ENCODE data around the gene PIGS.
"Not testable (repeated sequence)": the region's sequence is repeated elsewhere in the genome, so short reads cannot be mapped to it uniquely, and the experiment has no call there.

The PIGS gene

DNA sequence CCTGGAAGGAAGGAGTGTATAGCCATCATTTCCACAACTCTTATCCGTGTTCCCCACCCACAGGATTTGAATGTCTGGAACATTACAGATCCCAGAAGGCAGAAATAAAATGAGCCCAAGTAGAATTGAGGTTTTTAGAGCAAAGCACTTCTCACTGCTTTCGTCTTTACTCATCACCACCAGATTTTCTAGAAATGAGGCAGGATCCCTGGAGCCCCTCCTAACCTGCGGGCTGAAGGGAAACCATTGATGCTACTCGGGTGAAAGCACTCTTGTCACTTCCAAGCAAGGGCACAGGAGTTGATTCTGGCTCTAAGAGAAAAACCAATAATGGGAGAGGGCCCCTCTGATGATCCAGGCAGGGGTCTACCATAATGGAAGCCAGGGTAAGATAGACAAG lies 8.2 kb upstream of the PIGS start:
- TF ChIP-seq, protein P1, sequence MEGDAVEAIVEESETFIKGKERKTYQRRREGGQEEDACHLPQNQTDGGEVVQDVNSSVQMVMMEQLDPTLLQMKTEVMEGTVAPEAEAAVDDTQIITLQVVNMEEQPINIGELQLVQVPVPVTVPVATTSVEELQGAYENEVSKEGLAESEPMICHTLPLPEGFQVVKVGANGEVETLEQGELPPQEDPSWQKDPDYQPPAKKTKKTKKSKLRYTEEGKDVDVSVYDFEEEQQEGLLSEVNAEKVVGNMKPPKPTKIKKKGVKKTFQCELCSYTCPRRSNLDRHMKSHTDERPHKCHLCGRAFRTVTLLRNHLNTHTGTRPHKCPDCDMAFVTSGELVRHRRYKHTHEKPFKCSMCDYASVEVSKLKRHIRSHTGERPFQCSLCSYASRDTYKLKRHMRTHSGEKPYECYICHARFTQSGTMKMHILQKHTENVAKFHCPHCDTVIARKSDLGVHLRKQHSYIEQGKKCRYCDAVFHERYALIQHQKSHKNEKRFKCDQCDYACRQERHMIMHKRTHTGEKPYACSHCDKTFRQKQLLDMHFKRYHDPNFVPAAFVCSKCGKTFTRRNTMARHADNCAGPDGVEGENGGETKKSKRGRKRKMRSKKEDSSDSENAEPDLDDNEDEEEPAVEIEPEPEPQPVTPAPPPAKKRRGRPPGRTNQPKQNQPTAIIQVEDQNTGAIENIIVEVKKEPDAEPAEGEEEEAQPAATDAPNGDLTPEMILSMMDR (IDR thresholded peaks at IDR 0.05; ENCODE audit: low read depth, low read length, missing control alignments) = no peak
- no peak overlapping the region for H3K4me3 ChIP-seq (replicated peaks; ENCODE audit: low read depth, low read length)
- no peak for DNase-seq (ENCODE audit: extremely low read depth, low read depth)

DNA sequence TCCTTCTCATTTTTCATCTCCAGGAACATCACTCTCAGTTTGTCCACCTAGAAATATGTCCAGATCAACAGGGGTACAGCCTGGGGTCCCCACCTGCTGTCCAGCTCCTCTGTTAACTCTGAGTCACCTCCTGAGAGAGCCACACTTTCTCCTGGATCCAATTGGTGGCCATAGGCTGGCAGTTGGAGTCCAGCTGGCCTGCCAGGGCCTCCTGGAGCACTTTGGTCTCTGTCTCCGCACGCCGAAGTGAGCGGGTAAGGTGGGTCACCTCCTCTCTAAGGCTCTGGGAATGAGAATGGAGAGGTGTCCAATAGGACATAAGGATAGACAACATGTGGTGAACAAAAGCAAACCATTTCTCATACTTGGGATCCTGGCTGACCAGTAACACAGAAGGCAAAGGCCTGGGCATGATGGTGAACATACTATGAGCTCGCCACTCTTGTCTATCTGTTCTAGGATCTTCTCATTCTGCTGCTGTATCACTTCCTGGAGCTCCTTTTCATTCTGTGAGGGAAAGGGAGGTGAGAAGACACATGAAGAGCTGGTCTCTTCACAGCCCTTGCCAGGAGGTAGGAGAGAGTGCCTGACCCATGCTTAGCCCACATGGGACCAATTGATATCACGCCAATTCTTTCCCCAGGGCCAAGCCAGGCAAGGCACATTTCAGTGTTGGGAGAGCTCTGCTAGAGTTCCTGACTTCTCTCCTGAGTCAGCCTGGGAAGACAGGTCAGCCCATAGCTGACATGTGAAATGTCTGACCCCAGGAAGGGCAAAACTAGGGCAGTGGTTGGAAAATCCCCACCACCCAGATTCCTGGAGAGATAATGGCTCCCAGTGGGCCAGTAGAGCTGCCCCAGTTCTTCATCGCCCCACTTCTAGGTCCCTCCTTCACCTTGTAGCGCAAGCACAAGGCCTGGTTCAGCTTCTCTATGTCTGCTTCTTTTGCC lies 7.2 kb upstream of the PIGS start:
- no peak overlapping the region for H3K4me3 ChIP-seq (replicated peaks; ENCODE audit: low read depth, low read length)
- DNase-seq (ENCODE audit: extremely low read depth, low read depth) = no peak
- TF ChIP-seq, protein P1 (IDR thresholded peaks at IDR 0.05; ENCODE audit: low read depth, low read length, missing control alignments) = no peak

DNA sequence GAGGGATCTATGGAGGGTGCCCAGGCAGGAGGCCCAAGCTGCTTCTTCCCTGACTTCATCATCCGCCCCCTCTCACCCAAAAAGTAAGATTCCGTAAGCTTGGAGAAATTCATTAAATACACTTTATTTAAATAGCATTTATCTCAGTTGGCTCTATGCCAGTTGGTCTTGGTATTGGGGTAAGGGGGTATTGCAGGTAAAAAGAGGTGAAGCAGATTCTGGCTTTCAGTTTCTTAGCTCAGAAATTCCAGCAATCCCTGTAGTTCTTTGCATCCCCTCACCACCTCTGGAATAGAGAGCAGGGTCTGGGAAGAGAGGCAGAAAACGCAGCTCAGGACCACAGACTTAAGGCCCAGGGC lies 6.1 kb upstream of the PIGS start:
- TF ChIP-seq, protein P1 (IDR thresholded peaks at IDR 0.05; ENCODE audit: low read depth, low read length, missing control alignments) = no peak
- no peak for DNase-seq (ENCODE audit: extremely low read depth, low read depth)
- no peak overlapping the region for H3K4me3 ChIP-seq (replicated peaks; ENCODE audit: low read depth, low read length)

DNA sequence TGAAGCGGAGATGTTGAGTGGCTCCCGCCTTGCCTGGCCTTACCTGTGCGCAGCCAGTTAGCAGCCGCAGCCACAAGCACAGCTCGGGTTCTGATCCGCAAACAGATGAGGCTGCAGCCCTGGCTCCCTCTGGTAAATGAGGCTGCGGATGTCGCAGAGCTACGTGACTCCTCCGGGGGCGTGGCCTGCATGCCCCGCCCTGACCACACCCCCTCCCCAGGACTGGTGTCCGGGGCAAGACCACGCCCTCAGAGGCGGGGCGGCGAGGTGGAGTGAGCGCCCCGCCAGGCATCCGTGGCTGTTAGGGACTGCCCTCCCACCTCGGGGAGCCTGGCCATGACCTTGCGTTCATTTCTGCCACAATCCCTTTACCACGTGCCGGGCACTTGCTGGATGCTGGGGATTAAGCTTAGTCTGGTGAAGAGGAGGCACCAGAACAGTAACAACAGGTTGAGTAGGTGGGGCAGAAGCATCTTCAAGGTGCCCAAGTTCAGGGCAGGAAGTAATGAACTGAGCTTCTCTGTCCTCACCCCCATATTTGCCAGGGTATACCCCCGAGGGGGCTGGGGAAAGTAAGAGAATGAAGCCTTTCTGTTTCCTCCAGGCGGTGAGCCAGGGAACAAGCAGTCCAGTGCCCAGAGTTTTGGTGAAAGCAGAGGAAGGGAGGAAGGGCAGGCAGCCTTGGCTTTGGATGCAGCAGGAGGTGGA lies 5.6 kb upstream of the PIGS start, which contains the start of gene ALDOC:
TSS of gene ALDOC (minus strand) at position 138 of the 708 bp plus-strand sequence. CDS start 1,363 bp downstream, outside the sequence.
- no peak within 1 kb of the TSS for H3K4me3 ChIP-seq (replicated peaks; ENCODE audit: low read depth, low read length)
- TF ChIP-seq, protein P1 (IDR thresholded peaks at IDR 0.05; ENCODE audit: low read depth, low read length, missing control alignments) = no peak
- peak; percentile 72 for DNase-seq (ENCODE audit: extremely low read depth, low read depth)

DNA sequence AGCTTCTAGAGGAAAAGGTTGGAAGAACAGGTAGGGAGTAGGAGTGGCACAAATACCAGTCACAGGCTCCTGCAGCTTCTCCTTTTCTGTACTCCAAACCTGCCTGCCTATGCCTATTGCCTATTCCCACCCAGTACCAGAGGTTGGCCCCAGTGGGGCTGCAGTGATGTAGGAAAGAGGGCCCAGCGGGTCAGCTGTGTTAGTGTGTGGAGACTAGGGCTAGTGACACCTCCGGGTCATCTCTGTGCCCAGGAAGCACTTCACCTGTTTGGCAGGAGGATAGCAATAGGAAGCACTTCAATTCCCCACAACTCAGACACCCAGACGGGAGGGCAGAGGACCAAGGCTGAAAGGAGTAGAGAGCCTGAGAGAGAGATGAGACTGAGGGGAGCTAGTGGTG lies 4.7 kb upstream of the PIGS start:
- not testable (repeated sequence) for H3K4me3 ChIP-seq (replicated peaks; ENCODE audit: low read depth, low read length); DNase-seq (ENCODE audit: extremely low read depth, low read depth)

DNA sequence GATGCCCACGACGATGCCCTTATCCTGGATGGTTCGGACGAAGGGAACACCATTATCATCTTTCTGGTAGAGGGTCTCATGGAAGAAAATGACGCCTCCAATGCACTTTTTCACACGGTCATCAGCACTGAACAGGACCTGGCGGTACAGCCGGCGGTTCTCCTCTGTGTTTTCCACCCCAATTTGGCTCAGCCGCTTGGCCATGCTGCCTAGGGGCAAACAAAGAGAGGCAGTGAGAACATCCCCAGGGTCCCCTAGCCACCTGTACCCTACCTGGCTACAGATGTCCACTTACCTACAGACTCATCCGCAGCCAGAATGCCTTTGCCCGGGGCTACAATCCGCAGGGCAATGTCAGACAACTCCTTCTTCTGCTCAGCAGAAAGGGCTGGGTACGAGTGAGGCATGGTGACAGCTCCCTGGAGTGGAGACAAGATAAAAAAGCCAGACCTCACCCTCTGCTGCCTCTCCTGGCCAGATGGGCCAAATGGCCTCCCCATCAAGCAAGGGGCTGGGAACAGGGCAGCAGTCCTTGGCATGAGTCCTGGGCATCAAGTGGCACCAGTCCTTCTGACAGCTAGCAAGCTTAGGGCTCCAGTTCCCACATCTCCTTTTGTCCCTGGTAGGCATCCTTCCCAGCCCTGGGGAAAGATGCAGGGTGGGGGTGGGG lies 3.9 kb upstream of the PIGS start:
- H3K4me3 ChIP-seq (replicated peaks; ENCODE audit: low read depth, low read length) = no peak overlapping the region
- TF ChIP-seq, protein P1 (IDR thresholded peaks at IDR 0.05; ENCODE audit: low read depth, low read length, missing control alignments) = no peak
- no peak for DNase-seq (ENCODE audit: extremely low read depth, low read depth)

DNA sequence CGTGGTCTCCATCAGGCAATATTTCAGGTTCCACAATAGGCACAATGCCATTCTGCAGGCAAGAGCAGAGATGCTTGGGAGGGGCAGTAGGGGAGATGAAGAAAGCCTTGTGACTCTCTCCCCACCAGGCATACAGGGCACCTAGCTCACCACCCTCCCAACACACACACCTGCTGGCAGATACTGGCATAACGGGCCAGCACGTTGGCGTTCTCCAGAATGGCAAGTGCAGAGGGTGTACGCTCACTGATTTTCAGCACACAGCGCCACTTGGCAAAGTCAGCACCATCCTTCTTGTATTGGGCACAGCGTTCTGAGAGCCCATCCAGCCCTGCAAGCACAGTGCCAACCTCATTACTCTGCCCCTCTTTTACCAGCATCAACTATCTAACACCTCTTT lies 3.2 kb upstream of the PIGS start:
- TF ChIP-seq, protein P1 (IDR thresholded peaks at IDR 0.05; ENCODE audit: low read depth, low read length, missing control alignments) = no peak
- DNase-seq (ENCODE audit: extremely low read depth, low read depth) = no peak
- no peak overlapping the region for H3K4me3 ChIP-seq (replicated peaks; ENCODE audit: low read depth, low read length)

All from HFF-Myc (cell line).